GM18907 (cell line): ENCODE results near the gene ADAMTS4.

Experiments used
- ATAC-seq: cut with Tn5 transposase; IDR thresholded peaks from one replicate; pipeline ENCODE4 v1.9.1; 2021; ENCODE audit warnings: mild to moderate bottlenecking, moderate library complexity; ENCODE audit not compliant: unreplicated experiment

The ADAMTS4 gene

GRCh38 chr1:161197560-161198193 lies 1.2 kb downstream of the ADAMTS4 start:
- ATAC-seq = no peak

- ATAC-seq = no peak
These were observed 2.1 kb downstream of the ADAMTS4 start for GRCh38 chr1:161196521-161197451.

GRCh38 chr1:161196111-161196510 lies 2.7 kb downstream of the ADAMTS4 start:
- ATAC-seq = no peak

- ATAC-seq = no peak
These were observed 3.7 kb downstream of the ADAMTS4 start for GRCh38 chr1:161195171-161195570.

- no peak for ATAC-seq
These were observed 5.2 kb downstream of the ADAMTS4 start for GRCh38 chr1:161193561-161194235.

- ATAC-seq = peak; percentile 75
These were observed 6.1 kb downstream of the ADAMTS4 start for GRCh38 chr1:161192476-161193465.

GRCh38 chr1:161191971-161192370 lies 6.9 kb downstream of the ADAMTS4 start:
- ATAC-seq = no peak

GRCh38 chr1:161190962-161191521 lies 7.8 kb downstream of the ADAMTS4 start:
- no peak for ATAC-seq

GRCh38 chr1:161189036-161189435 lies 9.8 kb downstream of the ADAMTS4 start:
- ATAC-seq = no peak

GRCh38 chr1:161188381-161188780 lies 10.5 kb downstream of the ADAMTS4 start:
- no peak for ATAC-seq

GRCh38 chr1:161187311-161187710 lies 11.5 kb downstream of the ADAMTS4 start:
- ATAC-seq = no peak

GRCh38 chr1:161185732-161186311 lies 13.0 kb downstream of the ADAMTS4 start:
- ATAC-seq = peak; percentile 21

GRCh38 chr1:161185282-161185682 lies 13.6 kb downstream of the ADAMTS4 start:
- ATAC-seq = peak; percentile 67

GRCh38 chr1:161182214-161182613 lies 16.6 kb downstream of the ADAMTS4 start:
- ATAC-seq = peak; percentile 45

GRCh38 chr1:161180639-161181038 lies 18.2 kb downstream of the ADAMTS4 start:
- ATAC-seq = no peak

- no peak for ATAC-seq
These were observed 19.2 kb downstream of the ADAMTS4 start for GRCh38 chr1:161179698-161180097.

GRCh38 chr1:161177936-161178244 lies 21.0 kb downstream of the ADAMTS4 start:
- no peak for ATAC-seq

GRCh38 chr1:161177112-161177935 lies 21.5 kb downstream of the ADAMTS4 start, which contains the start of gene B4GALT3:
Gene B4GALT3 (minus strand): TSS chr1:161177507. CDS start chr1:161176060, 1,447 bp downstream.
- ATAC-seq = peak; percentile 81
